D721Med (cell line): ENCODE results near the gene SH3RF3.

Experiments used
- DNase-seq: peaks from one replicate; pipeline ENCODE4 v3.0.0; 2011; ENCODE audit warnings: low spot score; ENCODE audit not compliant: insufficient read length
- FAIRE-seq: peaks from 2 replicates; lab custom pipeline; 2011; peaks lifted over from hg19 to GRCh38; lab: Jason Lieb, UNC
- TF ChIP-seq, protein P1 (sequence below): IDR thresholded peaks from 2 replicates; pipeline ENCODE4 v1.5.1; 2012; ENCODE audit warnings: mild to moderate bottlenecking, control low read depth; ENCODE audit not compliant: insufficient read depth; ENCODE audit errors: missing control alignments

SH3RF3 gene

DNA sequence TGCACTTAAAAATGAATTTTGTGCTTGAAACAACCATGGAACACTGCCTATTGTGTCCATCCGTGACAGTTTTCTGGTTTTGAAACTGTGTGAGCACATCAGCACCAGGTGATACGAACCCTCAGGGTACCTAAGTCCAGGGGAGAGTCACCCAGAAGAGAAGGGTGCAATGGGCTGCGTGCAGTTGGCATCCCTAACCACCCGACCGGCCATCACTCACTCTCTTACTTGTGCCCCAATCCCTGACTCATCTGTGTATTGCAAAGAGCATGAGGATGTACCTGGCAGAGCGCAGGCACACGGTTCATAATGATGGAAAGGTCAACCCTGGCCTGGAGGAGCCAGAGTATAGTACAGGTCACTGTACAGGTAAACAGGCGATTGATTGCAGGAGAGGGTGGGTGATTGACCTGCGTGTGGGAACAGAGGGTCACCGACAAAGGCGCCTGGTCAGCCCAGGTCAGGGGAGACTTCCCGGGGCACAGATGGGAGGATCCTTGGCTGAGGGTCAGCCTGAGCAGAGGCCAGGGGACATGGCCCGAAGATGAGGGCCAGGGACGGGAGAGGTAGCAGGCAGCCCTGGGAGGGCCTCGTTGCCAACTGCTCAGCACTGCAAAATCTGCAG lies 324.5 kb downstream of the SH3RF3 start:
- FAIRE-seq (no peak), DNase-seq (no peak)
- TF ChIP-seq, protein P1, sequence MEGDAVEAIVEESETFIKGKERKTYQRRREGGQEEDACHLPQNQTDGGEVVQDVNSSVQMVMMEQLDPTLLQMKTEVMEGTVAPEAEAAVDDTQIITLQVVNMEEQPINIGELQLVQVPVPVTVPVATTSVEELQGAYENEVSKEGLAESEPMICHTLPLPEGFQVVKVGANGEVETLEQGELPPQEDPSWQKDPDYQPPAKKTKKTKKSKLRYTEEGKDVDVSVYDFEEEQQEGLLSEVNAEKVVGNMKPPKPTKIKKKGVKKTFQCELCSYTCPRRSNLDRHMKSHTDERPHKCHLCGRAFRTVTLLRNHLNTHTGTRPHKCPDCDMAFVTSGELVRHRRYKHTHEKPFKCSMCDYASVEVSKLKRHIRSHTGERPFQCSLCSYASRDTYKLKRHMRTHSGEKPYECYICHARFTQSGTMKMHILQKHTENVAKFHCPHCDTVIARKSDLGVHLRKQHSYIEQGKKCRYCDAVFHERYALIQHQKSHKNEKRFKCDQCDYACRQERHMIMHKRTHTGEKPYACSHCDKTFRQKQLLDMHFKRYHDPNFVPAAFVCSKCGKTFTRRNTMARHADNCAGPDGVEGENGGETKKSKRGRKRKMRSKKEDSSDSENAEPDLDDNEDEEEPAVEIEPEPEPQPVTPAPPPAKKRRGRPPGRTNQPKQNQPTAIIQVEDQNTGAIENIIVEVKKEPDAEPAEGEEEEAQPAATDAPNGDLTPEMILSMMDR: no peak

DNA sequence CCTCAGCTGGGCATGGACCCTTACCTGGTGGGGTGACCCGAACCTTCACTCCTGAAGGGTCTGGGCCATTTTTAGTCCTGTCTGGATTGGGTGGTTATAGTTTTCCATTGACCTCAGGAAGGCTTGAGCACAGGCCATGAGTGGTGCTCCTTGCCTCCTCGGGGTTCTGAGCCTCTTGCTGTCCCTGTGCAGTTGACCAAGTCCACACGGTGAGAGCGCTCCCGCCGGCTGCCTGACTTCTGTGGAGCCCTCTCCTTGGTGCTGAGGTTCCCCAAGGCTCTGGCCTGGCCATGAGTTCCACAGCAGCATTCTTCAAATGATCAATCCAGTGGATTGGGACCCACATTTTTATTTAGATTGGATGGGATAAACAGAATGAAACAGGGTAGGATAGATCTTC lies 325.3 kb downstream of the SH3RF3 start:
- TF ChIP-seq, protein P1: no peak
- no peak for DNase-seq
- no peak for FAIRE-seq

DNA sequence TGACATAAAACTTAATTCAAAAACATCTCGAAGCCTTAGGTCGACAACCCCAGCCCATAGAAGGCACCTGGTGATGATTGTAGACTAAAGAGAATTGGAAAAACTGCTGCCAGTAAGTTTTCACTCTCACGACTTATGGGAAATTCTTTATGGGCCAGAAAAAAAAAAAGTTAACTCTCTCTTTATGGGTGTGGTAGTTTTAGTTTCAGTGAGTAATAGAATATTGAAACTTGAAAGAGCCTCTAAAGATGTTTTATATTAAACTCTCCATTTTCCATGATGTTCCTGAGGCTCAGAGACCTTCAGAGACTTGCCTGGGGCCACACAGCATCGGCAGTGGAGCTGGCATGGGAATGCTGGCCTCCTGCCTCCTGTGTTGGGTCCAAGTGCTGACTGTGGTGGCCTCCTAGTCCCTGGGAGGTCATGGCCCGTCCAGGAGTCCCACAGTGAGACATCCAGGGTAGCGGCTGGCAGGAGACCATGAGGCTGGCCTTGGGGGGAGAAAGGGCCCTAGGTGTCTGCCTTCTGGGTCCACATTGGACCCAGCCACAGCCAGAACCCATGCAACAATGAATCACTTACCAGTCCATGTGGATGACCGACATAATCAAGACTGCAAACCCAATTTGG lies 325.9 kb downstream of the SH3RF3 start:
- DNase-seq (no peak), FAIRE-seq (no peak)
- TF ChIP-seq, protein P1: no peak

DNA sequence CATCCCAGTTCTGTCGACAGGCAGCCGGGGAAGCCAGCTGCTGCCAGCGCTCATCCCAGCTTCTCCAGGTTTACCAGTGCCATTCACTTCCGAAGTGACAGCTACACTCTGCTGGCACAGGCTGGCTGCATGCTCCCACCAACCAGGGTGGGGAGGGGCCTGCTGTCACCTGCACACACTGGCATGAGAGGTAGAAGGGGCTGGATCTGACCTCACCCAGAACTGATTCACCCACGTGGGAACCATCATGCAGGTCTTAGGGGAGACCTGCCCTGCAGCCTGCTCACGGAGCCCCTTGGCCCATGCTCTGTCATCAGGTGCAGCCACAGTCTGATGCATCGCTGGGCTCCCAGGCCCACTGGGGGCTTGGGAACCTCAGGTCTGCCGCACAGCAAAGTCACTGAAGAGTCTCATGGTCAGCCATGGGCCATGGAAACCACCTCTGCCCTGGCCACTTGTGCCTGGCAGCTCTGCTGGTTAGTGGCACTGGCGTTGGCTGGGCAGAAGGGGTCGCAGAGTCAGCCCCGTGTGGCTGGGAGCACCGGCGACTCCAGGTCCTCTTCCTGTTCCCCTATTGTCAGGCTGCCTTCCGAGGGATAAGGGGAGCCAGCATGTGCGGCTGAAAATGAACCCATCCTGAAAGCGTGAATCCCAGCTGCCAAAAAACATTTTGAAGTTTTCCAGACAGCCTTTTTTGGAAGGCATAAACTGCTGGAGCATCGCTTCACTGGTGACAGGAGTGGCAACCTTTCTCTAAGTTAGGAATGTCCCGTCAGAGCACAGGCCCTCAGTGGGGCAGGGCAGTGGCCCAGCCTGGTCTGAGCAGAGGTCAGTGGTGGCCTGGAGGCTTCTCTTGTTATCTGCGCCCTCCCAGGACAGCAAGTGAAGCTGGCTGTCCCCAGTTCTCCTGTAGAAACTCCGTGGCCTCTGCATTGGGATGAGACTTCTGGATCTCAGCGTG lies 327.0 kb downstream of the SH3RF3 start:
- DNase-seq (no peak), FAIRE-seq (no peak)
- TF ChIP-seq, protein P1: no peak

DNA sequence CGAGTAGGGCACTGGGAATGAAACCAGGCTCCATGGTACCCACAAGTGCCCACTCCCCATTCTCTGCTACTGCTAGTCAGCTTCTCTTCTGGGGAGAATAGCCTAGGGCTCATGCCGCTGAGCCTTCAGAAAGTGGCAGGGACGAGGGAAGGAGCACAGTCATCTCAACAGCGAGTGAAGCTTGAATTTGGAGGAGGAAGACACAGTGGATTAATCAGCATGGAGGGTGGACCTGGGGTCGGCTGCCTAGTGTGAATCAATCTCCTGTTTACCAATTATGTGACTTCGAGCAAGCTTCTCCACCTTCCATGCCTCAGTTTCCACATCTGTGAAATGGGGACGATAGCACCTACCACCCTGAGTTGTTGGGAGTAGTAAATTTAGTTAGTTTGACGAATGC lies 327.8 kb downstream of the SH3RF3 start:
- DNase-seq (no peak), FAIRE-seq (no peak)
- TF ChIP-seq, protein P1: no peak

DNA sequence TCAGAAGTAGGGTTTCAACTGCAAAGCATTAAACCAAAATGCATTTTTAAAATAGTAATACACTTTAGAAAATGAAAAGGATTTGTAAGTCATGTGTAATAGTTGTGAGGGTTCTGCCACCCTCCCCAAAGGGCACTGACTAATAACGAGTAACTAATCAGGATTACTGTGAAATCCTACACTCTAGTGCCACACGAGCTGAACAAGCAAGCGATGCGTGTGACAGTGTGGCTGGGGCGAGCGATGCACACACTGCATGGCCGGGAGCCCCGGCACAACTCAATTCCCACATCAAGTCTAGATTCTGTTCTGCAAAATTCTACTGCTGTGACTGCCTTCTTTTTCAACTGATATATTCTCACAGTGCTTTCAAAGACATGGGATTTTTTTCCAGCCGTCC lies 328.4 kb downstream of the SH3RF3 start:
- TF ChIP-seq, protein P1: no peak
- FAIRE-seq: no peak
- no peak for DNase-seq
